CD4-positive, alpha-beta T cell treated with Interleukin-6 at 100 ng/mL for 8 hours (primary cell): Measurements from ENCODE around the gene MYCBPAP.
A peak's percentile ranks its signal among the peaks of the same experiment; 100 is the strongest.

Source experiments
- DNase-seq: peaks from one replicate; pipeline ENCODE4 v3.0.0-alpha.2; 2020; ENCODE audit warnings: mixed read lengths, low spot score

Gene MYCBPAP

DNA sequence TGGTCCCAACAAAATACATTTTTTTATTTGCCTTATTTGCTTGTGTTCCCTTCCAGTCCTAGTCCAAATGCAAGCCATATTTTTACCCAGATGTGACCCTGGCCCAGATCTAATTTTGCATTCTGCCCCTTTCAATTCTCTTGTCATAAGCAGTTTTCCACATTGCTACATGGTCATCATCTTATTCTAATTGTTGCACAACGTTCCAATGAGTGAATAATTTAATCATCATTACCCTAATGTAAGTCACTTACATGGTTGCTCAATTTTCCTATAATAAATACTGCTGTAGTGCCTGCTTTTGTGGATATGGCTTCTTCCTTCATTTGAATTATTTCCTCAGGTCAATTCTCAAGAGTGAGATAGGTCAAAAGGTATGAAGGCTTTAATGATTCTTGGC, 16.7 kb upstream of the MYCBPAP start:
- DNase-seq = no peak

DNA sequence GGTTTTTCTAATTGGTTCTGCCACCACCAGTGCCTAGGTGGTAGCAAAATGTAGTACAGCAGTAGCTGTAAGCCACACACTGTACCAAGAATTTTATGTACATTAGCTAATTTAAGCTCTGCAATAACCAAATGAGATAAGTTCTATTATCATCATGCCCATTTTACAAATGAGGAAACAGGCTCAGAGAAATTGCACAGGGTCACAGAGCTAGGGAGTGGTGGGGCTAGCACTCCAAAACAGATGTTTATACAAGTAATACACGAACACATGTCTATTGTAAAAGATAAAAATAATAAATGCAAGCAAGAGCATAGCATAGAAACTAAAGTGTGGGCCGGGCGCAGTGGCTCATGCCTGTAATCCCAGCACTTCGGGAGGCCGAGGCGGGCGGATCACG, 16.0 kb upstream of the MYCBPAP start:
- no peak for DNase-seq

DNA sequence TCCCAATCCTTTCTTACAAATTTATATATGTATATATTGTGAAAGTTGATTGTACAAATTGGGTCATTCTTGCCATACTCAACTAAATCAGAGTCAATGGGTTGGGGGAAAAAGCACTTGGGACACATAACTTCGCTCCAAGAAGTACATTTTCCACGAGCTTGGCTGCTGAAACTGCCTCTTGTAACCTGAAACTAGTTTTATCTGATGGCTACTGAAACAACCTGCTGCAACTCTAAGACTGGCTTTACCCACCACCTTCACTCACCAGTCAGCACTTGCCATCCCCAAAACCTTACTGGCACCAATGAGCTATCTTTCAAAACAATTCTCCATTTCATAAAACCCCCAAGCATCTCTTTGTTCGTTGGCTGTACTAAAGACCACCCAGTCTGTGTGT, 14.5 kb upstream of the MYCBPAP start:
- DNase-seq = no peak

DNA sequence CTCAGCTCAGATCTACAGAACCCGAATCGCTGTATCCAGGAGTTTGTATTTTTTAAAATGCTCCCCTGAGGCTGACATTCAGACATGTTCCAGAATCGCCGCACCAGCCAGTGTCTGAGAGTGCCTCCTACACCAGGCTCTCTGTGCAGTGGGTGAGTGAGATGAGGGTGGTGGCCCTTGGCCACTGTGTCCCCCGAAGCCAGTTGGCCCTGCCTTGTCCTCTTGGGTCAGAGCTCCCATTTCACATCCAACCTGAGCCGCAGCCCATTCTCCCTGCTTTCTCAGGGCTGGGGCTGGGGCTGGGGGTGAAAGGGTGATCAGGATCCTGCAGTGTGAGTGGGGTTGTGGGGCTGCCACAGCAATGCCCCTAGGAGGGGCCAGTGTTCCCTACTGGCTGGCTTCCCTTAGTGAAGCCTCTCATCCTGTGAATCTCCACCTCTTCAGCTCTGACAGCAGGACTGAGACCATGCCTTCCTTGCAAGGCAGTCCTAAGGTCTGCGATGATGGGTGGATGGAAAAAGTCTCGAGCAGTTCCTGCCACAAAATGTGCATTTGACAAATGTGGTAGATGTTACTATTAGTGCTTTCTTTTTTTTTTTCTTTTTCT, 12.9 kb upstream of the MYCBPAP start:
- DNase-seq = no peak

DNA sequence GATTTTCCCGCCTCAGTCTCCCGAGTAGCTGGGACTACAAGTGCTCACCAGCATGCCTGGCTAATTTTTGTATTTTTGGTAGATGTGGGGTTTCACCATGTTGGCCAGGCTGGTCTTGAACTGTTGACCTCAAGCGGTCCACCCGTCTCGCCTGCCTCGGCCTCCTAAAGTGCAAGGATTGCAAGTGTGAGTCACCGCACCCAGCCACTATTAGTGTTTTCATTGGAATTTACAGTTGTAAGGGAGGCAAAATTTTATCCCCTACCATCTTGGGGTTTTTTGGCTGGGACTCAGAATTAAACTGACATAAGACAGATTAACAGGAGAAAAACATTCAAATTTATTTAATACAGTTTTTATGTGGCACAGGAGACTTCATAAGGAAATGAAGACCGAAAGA, 12.3 kb upstream of the MYCBPAP start:
- no peak for DNase-seq

DNA sequence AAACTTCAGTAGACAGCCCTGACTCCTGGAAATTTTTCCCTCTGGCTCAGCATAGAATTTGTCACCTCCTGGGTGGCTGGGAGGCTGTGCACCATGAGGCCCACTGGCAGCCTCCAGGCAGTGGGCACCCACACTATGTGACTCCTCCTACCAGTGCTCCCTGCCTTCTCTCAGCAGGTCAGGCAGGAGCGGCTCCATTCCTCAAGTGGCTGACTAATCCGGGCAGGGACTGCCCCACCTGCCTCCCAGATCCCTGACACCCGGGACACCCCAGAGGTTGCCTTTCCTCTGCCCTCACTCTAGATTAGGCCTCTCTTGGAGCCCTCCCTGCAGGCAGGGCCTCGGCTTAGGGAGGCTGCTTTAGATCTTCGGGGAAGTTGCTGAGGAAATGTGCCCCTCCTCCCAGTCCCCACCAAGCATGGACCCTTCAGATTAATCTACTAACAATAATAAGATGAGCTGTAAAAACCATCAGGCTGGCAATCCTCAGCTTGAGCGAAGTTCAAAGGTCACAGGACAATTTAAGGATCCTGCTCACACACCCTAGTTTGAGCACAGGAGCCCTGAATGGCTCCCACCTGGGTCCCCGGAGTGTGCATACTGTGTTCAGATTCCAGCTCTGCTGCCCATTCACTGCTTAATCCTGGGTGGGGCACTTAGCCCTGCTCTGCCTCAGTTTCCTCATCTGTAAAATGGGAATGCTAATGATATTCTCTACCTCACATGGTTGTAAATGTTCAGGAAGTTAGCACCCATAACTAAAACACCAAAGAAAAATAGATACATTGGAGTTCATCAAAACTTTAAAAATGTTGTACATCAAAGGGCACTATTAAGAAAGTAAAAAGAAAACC, 10.0 kb upstream of the MYCBPAP start:
- no peak for DNase-seq

DNA sequence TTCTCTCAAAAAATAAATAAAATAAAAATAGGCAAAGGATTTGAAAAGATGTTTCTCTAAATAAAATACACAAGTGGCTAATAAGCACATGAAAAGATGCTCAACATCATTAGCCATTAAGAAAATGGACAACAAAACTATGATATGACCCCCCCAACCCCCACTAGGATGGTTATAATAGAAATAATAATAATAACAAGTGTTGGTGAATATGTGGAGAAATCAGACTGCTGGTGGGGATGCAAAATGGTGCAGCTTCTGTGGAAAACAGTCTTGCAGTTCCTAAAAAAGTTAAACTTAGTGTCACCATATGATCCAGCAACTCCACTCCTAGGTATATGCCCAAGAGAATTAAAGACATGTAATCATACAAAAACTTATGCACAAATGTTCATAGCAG, 9.0 kb upstream of the MYCBPAP start:
- DNase-seq = no peak

DNA sequence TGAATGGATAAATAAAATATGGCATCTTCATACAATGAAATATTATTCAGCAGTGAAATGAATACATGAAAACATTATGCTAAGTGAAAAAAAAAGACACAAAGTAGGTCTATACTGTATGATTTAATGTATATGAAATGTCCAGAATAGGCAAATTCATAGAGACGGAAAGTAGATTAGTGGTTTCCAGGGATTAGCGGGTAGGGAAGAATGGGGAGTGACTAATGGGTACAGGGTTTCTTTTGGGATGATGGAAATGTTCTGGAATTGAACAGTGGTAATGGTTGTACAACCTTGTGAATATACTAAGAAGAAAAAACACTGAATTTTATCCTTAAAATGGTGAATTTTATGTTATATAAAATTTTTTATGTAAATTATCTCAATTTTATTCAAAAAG, 8.5 kb upstream of the MYCBPAP start:
- DNase-seq = no peak

DNA sequence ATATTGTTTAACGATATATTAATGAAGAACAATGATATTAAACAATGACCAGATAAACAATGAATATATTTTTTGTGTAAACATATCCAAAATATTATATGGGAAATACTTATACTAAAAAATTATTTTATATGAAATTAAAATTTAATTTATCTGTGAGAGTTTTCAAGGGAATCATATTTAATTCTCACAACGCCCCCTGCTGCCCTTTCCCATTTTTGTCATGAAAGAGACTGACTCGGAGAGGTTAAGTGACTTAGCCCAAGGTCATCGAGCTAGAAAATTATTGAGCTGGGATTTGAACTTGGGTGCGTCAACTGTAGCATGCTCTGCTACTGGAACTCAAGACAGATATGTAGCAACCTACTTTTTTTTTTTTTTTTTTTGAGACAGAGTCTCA, 7.2 kb upstream of the MYCBPAP start:
- DNase-seq = no peak

DNA sequence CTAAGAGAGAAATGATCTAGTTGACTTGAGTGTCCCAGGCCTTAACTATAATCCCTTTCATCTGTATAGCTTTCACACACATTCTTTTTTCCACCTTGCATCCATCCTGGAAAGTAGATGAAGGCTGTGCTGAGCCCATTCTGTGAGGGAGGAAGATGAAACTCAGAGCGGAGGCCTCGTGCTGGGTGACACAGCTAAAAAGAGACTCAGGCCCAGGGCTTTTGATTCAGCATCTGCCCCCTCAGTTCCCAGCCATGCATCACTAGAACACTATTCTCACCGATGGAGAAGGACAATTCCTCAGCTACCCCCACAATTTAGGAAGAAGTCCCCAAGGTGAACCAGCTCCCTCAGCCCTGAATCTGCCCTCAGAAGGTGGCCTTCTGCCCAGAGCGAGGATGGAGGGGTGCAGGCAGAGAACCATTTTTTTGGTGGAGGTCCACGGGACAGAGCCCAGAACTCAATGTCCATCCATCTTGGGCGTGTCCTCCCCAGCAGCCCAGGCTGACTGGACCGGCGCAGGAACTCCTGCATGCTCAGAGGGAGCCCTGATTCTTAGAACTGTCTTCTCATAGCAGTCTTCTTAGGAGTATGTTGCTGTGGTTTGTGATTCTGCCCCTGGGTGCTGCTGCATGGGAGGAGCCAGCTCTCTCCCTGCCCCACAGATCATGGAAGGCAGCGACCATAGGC, 5.8 kb upstream of the MYCBPAP start:
- DNase-seq = no peak

DNA sequence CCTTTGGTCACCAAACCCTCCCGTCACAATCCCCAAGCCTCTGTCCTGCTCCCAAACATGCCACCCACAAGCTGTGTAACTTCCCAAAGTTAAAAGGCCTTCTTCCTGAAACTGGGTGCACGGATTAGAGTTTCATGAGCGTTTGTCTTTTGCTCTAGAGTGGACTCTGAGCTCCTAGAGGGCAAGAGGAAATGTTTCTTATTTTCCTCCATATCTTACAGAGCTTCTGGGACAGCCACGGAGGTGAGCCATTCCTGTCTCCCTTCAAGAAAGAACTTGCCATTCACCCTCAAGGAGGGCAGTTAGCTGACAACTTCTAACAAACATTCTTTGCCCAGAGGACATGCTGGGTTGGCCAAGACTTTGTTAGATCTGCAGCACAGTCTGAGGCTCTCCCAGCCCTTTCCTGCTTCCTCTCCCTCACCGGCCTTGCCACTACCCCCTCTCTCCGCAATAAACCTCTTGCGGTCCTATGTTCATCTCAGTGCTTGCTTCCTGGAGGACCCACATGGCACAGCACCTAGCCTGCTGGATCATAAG, 2.6 kb upstream of the MYCBPAP start:
- no peak for DNase-seq

DNA sequence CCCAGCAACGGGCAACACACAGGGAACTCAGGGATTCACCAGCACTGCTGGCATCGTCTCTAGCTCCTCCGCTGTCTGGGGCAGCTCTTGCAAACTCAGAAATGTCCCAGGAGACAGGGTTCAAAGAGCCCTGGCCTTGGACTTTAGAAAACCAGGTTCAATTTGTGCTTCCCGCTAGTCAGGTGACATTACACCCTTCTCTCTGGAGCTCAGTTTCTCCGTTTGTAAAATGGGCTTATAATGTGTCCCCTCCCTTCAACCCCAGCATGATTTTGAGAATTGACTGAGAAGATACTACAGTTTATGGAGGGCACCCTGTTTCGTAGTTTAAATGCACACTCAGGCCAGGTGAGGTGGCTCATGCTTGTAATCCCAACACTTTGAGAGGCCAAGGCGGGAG, 1.9 kb upstream of the MYCBPAP start:
- DNase-seq = no peak

DNA sequence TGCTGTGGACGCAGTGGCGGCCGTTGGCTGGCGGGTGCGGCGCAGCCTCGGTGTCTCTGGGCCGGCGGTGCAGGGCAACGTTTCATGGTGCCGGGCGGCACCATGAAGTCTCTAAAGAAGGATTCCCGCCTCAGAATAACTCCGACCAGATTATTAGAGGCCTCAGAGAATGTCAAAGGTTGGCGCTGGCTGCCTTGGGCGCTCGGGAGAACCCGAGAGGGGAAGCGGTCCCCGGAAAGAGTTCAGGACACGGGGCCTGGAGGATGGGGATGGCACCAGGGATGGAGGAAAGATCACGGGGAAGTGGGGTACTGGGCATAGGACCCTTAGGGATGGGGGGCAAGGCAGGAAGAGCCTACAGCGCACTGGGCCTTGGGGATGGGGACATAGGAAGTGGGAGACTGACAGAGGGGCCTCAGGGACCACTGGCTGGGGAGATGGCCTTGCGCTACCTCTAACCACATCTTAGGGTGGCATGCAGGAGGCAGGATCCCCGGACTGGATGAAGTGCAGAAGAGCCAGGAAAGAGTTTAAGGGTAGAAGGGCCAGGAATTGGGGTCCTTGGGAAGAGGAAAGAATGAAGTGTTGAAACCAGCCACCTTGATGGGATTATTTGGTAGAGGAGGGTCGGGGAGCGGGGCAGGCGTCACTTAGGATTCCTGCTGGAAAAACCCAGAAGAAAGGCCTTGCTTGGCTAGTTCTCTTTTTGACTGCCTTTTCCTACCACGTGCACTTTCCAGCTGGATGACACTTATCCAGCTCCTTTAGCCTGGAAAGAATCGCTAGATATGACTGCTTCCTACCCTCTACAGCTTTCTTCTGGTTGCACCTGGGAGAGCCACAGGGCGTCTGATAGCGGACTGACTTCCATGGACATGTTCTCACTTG, 578 bp downstream of the MYCBPAP start:
- DNase-seq = no peak

DNA sequence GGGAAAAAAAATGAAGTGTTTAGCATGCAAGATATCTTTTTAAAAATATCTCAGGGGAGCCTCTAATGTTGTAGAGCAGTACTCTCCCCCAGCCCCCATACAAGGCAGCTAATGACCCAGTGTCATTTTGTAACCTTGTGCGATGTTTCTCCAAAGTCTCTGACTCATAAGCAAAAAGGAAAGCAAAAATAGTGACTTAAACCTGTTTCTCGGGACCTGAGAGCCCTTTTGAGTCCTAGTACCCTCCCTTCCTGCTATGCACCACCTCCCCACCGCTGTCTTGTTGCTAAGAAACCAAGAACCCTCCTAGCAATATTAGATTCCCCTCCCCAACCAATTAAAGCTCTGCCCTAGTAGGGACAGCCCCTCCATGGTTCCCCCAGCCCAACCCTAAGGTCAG, 2.8 kb downstream of the MYCBPAP start:
- peak; percentile 46 for DNase-seq

DNA sequence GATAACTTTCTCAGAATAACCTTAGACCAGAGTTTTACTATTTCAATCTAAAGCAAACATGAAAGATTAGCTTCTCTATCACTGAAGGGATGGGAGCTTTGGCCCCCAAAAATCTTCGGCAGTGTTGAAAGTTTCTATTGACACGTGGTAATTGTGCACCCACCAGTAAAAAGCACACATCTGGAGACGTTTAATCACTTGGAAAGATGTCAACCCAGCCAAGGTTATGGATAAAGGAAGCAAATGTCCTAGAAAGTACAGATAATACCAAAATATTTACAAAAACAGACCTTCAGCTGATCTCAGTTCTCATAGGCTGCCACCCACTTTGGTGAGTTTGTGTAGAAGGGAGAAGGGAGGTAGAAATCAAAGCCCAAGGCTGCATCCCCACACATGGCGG, 5.3 kb downstream of the MYCBPAP start:
- DNase-seq = no peak

DNA sequence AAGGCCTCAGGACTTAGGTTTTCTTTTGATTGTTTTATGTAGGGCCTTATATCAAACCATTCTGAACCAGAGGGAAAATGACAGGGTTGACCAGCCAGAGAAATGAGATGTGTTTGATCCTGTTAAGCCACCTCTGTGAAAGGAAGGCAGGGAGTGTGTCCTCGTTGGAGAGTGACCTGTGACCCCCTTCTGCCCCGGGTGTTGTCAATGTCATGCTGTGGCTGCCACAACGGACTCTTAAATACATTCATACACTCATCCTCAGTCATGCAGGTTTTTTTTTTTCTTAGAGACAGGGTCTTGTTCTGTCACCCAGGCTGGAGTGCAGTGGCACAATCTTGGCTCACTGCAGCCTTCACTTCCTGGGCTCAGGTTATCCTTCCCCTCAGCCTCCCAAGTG, 6.1 kb downstream of the MYCBPAP start:
- DNase-seq = no peak

DNA sequence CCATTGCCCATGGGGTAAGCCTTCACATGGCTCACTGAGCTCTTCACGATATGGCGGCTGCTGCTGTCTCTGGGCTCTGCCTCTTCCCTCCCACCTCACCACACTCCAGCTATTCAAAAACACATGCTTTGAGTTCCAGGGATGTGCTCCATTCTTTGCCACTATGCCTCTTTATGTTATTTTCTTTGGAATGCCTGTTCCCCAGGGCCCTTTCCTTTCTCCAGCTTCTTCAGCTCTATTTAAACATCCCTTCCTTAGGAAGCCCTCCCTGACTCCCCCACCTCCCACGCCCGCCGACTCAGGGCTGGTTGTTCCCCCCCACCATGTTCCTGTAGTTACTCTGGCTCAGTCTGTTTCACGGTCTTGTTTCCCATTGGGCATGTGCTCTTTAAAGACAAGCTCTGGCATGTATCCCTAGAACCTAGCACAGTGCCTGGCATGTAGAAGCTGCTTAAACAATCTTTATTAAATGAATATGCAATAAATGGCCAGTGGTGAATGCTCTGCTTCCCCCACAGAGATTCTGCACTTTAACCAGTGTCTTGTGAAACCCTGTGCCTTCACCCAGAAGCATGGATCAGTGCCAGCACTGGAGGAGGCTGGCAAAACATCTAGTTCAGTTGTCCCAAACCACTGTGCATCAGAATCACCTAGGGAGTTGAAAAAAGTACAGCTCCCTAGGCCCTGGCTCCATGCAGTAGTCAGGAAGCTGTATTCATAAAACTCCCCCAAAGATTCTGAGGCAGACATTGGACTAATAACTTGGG, 6.9 kb downstream of the MYCBPAP start:
- DNase-seq = no peak

DNA sequence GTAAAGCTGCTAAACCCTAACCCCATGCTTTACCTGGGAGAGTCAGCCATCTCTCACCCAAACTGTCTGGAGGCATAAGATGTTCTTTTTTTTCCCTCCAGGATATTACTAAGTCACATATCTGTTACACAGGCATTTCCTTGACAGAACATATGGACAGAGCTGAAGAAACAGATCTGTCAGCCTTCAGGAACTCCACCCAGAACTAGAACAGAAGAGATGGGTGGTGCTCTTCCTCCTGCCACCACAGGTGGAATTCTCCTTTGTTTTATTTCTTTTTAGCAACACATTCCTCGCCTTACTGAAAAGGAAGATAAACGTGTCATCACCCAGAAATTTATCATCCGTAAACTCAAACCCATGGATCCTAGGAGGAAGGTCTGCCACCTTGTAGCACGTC, 8.8 kb downstream of the MYCBPAP start:
- no peak for DNase-seq

DNA sequence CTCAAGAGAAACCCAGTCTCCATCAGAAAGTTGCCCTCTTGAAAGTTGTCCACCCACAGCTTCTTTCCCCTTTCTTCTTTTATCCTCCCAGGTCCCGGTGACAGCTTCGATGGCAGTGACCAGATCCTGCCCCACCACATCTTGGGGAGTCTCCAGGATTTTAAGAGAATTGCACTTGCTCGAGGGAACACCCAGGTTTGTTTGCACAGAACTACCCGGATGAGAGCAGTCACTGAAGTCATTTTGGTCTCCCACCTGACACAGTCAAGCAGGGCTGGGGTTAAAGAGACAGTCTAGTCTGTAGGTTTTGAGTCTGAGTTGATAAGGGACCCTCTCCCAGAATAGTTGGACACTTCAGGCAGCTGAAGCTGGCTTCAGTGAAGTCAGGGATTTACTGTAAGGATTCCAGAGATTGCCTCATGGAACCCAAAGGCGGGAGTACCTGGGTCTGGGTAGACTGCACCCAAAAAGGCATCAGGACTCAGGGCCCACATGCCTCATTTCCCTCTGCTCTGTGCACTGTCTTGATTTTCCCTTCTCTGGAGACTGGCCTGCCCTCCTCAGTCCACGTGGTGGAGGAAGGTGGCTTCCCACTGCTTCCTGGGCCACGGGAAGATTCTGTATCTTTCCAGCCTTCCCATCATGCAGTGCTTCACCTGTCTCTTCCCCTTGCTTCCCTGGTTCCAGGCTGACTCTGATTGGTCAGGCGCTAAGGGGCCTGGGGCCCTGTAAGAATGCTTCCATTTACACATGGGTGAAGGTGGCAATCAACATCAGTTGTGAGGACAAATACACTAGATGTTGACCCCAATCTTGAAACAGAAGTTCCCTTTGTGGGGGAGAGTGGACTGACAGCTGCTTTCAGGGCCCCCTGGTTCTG, 9.5 kb downstream of the MYCBPAP start:
- DNase-seq = no peak

DNA sequence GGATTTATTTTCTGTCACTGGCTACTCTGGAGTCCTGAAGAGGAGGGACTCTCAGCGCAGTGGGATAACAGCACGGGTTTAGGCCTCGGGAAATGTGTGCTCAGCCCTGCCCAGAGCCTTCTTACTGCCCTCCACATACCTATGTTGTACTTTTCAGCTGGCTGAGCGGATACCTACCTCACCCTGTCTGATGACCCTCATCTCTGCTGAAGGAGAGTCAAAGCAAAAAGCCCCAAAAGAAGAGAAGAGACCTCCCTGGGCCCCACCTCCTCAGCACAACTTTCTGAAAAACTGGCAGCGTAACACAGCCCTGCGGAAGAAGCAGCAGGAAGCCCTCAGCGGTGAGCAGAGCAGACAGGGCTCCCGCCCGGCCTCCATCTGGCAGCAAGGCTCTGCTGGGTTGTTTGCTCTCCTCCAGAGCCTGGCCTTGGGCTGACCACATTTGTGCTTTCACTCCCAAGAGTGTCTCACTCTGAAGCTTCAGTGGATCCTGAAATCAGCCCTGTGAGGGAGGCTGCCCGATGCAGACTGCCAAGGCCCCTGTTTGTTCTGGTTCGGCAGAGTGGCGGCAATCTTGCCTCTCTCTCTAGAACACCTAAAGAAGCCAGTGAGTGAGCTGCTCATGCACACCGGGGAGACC, 10.3 kb downstream of the MYCBPAP start:
- no peak for DNase-seq
